ENCODE measurements around the gene CEP85. TPM values are rescaled to one million over a fixed set of nuclear protein-coding genes. Genes with fewer than 3 reads are reported as not detected.

Gene CEP85
- total RNA-seq, 2 experiments from 2014 or later: 45.7 to 47.0 TPM

GRCh38 chr1:26323382-26323781, 89.4 kb downstream of the CEP85 start:
- no peaks in the 10 kb centered on the region for H3K27me3 Mint-ChIP-seq (ENCODE audit: low read depth)
- no peak for DNase-seq
- CTCF ChIA-PET: interaction anchor here (0.6 to 12.7 kb wide), 5 partner anchors 37 to 1890 kb away, joined by 4 to 210 read pairs (median 18); partner anchors contain the start of genes SH3BGRL3 and ZNF593
- H3K4me1 Mint-ChIP-seq (ENCODE audit: low read depth): peaks cover 28% of the 10 kb centered on the region
- H3K36me3 Mint-ChIP-seq (ENCODE audit: low read depth): peaks cover 8% of the 10 kb centered on the region
- no peak overlapping the region for H3K4me3 Mint-ChIP-seq
- H3K27ac Mint-ChIP-seq: no peak overlapping the region
- no peaks in the 10 kb centered on the region for H3K9me3 Mint-ChIP-seq
- intact Hi-C loops (cut with micrococcal nuclease): loop anchor here (5.0 kb wide), 2 partner anchors 39 to 286 kb away; no protein-coding TSS in a partner anchor

DNA sequence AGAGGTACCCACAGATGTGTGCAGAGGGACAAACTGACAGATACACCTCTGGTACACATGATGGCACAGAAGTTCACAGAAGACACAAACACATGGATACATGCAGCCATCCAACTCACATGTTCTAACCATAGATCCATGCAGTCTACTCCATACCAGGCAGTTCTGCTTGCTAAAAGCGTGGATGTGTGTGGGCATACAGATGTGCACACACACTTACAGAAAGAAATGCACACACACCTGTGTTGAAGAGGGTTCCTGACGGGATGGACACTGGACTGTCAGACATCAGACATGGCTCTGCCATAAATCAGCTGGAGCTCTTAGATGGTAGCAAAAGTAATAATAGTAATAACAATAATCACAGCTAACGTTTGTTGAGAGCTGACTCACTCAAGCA, 90.5 kb downstream of the CEP85 start:
- no peak overlapping the region for H3K27ac Mint-ChIP-seq
- intact Hi-C loops (cut with micrococcal nuclease): loop anchor here (5.0 kb wide), 2 partner anchors 38 to 287 kb away; no protein-coding TSS in a partner anchor

GRCh38 chr1:26327956-26328362, 94.0 kb downstream of the CEP85 start:
- Mint-ChIP-seq H3K27ac (no peak overlapping the region), H3K36me3 (ENCODE audit: low read depth) (no peaks in the 10 kb centered on the region), H3K4me3 (no peak overlapping the region), H3K27me3 (ENCODE audit: low read depth) (no peaks in the 10 kb centered on the region), H3K4me1 (ENCODE audit: low read depth) (peaks cover 2% of the 10 kb centered on the region), H3K9me3 (no peaks in the 10 kb centered on the region)
- DNase-seq: no peak
- intact Hi-C loops (cut with micrococcal nuclease): no loop called here
- CTCF ChIA-PET: interaction anchor here (1.6 kb wide), 1 partner anchor 50 kb away, joined by 4 read pairs; no protein-coding TSS in a partner anchor

More for the DNA sequence above, 90.5 kb downstream of the CEP85 start:
- H3K36me3 Mint-ChIP-seq (ENCODE audit: low read depth): peaks cover 8% of the 10 kb centered on the region
- no peak overlapping the region for H3K4me3 Mint-ChIP-seq
- H3K9me3 Mint-ChIP-seq: no peaks in the 10 kb centered on the region
- CTCF ChIA-PET: interaction anchor here (0.6 to 12.0 kb wide), 3 partner anchors 9 to 47 kb away, joined by 3 to 193 read pairs (median 3); partner anchors contain the start of gene SH3BGRL3
- H3K4me1 Mint-ChIP-seq (ENCODE audit: low read depth): peaks cover 23% of the 10 kb centered on the region
- no peaks in the 10 kb centered on the region for H3K27me3 Mint-ChIP-seq (ENCODE audit: low read depth)
- DNase-seq: no peak

Other genes starting within 250 kb of the CEP85 start
- gene PAFAH2, start 236.1 kb upstream of the CEP85 start, total RNA-seq: 1 to 10 TPM; 4.7 to 5.2 TPM
- not detected for gene EXTL1, start 212.4 kb upstream of the CEP85 start, total RNA-seq
- not detected for gene SLC30A2, start 188.1 kb upstream of the CEP85 start, total RNA-seq
- under 1 TPM; 0.33 to 0.40 TPM for gene TRIM63, start 166.6 kb upstream of the CEP85 start, total RNA-seq
- gene PDIK1L, start 122.4 kb upstream of the CEP85 start, total RNA-seq: 10 to 100 TPM; 20.5 to 21.4 TPM
- gene FAM110D, start 75.1 kb upstream of the CEP85 start, total RNA-seq: under 1 TPM in 1 of 2 experiments, not detected in 1; 0.07 TPM
- not detected for gene C1orf232, start 65.2 kb upstream of the CEP85 start, total RNA-seq
- gene ZNF593, start 64.3 kb upstream of the CEP85 start, total RNA-seq: 10 to 100 TPM; 24.0 to 26.8 TPM
- not detected for gene ZNF593OS, start 62.4 kb upstream of the CEP85 start, total RNA-seq
- 1 to 10 TPM; 1.5 to 1.8 TPM for gene CNKSR1, start 56.7 kb upstream of the CEP85 start, total RNA-seq
- gene CATSPER4, start 43.6 kb upstream of the CEP85 start, total RNA-seq: not detected
- 100 to 1,000 TPM; 130 to 132 TPM for gene SH3BGRL3, start 45.9 kb downstream of the CEP85 start, total RNA-seq
- gene UBXN11, start 72.4 kb downstream of the CEP85 start, total RNA-seq: 10 to 100 TPM; 26.4 to 26.9 TPM
- 100 to 1,000 TPM; 129 to 141 TPM for gene CD52, start 83.8 kb downstream of the CEP85 start, total RNA-seq
- under 1 TPM; 0.37 to 0.72 TPM for gene CRYBG2, start 119.9 kb downstream of the CEP85 start, total RNA-seq
- not detected for gene ZNF683, start 138.6 kb downstream of the CEP85 start, total RNA-seq
- not detected for gene LIN28A, start 176.6 kb downstream of the CEP85 start, total RNA-seq
- gene DHDDS, start 198.1 kb downstream of the CEP85 start, total RNA-seq: 10 to 100 TPM; 26.2 to 26.3 TPM
- gene HMGN2, start 238.2 kb downstream of the CEP85 start, total RNA-seq: 100 to 1,000 TPM; 883 to 886 TPM

Data from activated naive CD4-positive, alpha-beta T cell treated with anti-CD3 and anti-CD28 coated beads for 36 hours (primary cell).